ENCODE measurements around the gene RILP.

Gene RILP

DNA sequence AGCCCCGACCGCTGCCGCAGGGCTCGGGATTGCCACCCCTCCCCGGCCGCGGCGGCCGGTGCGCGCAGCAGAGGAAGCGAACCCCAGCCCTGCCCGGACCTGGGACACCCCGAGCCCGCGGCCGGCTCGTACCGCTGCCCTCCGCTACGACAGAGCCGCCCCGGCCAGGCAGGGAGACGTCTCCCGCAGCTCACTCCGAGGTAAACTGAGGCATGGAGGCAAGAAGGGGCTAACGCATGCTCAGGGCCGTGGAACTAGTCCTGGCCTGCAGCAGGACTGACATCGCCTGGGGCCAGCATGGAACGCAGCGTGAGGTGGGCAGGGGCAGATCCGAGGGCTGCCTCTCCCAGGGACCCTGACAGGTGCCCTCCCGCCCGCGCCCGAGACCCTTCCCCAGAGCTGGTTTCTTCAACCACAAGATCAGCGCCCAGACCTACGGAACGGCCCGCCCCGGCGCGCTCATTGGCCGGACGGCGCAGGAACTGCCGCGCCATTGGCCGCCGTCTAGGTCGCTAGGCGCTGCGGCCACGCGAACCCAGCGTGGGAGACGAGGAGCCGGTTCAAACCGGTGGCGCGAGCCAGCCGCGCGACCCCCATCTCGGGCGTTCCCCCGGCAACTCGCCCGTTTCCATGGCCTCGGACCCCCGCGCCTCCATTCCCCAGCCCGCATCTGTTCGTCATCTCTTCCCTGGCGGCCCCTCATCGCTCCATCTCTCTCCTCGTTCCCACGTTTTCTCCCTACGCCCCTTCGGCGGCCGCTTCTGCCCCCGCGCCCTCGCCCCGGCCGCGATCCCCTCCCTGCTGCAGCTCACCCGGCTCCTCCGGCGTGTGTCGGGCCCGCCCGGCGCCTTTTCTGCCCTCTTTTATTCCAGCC lies 21.4 kb downstream of the RILP start, which contains the start of gene SLC43A2:
SLC43A2 (minus strand) TSS at position 853 of the 874 bp plus-strand sequence. CDS start 960 bp downstream, outside the sequence.
- peak; percentile 78 for DNase-seq

DNA sequence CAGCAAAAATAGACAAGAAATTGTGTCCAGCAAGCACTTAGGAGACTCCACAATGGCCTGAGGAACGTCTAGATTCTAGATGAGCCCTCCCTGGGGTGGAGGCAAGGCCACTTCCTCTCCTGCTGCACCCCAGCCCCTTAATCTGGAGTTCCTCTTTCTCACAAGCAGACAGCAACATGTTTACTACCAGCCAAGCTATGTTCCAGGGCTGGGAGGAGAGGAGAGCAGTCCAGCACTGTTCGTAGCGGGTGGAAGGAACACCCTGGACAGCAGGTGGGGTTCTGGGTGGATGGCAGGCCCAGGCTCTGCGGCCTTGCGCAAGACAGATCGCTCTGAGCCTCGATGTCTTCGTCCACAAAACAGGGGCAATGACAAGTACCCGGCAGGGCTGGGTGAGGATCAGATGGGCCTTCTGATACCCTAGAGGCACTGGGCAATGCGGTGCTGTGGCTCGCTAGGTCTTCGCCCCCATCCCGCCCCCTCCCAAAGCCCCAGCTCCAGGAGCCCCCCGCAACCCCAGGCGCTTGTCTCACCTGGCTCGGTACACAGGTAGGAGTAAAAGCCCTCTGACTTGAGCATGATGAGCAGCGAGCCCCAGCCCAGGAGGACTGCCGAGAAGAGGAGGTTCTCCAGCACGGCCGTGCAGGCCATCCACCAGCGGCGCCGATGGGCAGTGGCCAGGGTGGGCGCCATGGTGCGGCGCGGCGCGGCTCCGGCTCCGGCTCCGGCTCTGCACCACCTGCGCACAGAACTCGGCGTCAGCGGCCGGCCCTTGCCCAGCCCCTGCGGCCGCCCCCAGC lies 22.3 kb downstream of the RILP start:
- DNase-seq = no peak

DNA sequence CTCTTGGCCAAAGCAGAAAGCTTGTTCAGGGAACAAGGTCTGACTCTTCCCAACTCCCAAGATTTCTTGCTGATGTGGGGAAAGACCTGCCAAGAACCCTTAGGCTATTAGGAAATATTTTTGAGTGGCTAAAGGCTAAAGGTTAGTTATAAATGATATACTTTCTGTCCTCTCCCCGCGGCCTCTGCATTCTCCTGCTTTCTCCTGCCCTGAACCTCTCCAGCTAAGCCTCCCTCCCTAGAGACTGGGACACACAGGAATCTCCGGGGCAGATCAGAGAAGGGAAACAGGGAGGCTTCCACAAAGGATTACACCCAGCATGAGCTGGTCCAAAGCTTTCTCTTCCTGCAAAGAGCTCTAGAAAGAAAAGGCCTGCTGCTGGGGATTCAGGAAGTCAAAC lies 23.3 kb downstream of the RILP start:
- no peak for DNase-seq

DNA sequence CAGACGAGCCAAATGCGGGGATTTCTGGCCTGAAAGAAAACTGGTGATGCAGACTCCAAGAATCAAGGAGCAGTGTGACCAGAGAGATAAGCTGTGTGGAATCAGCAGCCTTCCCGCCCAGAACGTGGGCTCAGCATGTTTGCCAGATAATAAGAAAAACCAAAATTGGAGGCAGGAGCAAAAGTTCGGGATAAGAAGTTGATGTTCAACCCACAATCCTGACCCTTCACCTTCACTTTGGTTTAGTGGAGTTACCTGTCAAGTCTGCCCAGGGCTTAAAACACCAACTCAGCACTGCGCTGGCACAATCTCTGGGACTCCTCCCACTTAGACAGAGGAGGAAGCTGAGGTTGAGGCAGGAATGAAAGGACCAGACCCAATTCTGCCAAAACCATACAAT lies 24.1 kb downstream of the RILP start:
- no peak for DNase-seq

DNA sequence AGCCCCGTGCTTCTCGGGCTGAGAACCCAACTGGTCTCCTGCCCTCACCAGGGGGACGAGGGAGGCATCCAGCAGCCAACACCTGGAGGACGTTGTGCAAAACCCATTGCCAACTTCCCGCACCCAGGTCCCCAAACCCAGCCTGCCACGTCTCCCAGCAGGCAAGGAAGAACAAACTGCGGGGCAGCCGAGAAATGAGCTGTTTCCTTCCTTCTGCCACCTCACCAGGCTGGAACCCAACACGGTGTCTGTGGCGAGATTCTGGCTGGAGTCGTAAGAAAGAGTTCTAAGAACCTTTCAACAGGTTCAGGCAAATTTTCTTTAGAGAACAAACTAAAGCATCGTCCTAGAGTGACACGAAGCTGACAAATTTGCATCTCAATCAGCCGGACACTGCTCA lies 24.6 kb downstream of the RILP start:
- no peak for DNase-seq

DNA sequence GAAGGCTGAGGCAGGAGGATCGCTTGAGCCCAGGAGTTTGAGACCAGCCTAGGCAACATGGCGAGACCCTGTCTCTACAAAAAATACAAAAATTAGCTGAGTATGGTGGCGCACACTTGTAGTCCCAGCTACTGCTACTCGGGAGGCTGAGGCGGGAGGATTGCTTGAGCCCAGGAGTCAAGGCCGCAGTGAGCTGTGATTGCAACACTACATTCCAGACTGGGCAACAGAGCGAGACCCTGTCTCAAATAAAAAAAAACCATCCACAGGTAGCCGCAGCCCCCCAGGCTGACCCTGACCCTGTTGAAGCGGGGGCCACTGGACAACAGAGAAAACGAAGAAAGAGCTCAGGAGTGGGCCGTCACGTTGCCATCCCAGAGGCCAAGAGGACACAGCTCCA lies 25.0 kb downstream of the RILP start:
- no peak for DNase-seq

DNA sequence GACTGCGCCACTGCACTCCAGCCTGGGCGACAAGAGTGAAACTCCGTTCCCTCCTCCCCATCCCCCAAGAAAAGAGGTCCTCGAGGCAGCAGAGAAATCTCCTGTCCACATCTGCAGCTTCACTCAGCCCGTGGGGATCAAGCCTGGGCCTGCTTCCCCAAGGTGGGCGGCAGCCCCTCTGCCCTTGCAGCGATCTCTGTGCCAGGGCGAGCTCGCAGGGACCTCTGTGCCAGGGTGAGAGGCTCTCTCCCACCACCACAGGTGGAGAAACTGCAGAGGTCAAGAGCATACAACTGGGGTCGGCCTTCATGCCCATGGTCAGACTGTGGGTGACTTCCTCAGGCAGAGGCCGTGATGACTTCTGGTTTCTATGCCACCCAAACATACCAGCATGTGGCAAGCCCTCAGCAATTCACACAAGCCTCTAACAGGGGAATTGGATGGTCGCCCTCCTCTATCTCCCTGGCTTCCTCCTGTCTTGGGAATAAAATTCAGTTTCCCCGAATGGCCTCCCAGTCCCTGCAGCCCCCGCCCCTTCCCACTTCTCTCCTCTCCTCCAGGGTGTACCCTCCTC lies 26.5 kb downstream of the RILP start:
- DNase-seq = no peak

DNA sequence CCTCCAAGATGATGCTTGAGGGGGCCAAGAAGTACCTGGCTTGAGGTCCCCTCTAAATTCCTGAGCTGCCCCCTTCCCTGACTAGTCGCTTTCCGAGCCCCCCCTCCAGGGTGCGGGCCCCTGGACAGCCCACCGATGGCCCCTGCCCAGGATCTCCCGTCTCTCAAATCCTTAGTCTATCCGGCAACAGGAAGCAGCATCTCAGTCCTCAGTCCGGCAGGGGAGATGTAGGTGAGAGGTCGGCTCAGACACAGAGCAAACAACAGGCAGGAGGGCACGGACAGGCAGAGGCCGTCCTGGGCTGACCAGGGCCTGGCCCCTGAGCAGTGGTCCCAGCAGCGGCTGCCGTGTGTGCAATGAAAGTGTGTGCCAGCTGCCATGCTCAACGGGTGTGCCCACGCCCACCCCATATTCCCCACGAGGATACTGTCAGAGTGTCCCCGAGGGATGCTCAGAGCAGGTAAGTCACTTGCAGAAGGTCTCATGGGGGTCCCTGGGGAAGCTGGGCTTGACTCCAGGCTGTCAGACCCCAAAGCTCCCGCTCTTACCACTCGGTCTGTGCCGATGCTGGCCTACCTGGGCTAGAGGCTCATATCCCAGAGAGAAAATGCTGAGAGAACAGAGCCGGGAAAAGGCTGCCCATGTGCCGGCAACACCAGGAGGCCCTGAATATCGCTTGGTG lies 28.3 kb downstream of the RILP start:
- no peak for DNase-seq

DNA sequence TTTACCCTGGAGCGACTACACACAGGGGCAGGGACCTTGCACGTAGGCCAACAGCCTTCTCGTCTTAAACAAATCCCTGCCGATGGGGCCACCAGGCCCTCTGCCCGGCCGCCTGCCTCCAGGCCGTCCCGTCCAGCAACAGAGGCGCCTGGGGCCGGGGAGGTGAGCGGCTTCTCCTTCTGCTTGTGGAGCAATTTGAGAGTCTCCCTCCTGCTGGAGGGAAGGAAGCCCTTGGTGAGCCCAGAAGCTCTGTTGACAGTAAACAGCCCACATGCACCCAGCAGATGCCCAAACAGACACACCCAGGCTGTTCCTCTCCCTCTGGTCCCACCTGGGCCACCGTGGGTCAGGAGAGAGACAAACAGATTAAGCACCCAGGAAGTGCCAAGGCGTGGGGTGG lies 29.2 kb downstream of the RILP start:
- DNase-seq = no peak

DNA sequence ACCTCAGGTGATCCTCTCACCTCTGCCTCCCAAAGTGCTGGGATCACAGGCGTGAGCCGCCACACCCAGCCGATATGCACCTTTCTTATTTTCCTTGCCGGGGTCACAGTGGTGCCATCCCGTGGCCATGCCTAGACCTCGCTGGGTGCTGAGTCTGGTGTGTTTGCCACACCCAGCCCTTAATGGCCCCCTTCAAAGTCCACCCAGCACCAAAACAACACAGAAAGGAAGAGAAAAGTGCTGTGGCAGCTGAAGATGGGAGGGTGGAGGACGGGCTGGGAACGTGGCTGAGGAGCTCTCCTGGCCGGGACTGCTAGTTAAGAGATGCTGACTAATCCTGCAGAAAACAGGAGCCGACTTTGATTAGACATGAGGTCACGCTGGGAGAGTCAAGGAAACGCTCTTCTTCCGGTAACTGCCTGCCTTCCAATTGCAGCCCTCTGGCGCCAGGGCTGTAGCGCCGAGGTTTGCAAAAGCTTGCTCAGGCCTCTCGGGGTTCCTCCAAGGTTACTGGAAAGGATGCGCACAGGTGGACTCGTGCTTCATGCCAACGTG lies 32.0 kb downstream of the RILP start:
- no peak for DNase-seq

DNA sequence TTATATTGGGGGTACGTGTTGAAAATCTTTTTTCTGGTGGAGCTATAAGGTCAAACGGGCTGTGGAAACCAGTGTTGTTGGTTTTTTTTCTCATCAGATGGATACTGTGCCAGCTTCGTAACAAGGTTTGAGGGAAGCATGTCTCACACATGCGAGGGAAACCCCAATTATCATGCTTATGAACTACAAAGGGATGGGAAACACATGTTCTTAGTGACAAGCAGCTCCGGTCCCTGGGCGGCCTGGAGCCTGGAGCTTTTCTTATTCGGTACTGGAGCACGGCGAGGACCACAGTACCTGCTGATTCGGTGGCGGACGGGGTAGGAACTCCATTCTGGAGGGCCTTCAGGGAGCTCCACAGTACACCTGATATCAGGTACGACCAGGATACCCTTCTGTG lies 33.6 kb downstream of the RILP start:
- no peak for DNase-seq

DNA sequence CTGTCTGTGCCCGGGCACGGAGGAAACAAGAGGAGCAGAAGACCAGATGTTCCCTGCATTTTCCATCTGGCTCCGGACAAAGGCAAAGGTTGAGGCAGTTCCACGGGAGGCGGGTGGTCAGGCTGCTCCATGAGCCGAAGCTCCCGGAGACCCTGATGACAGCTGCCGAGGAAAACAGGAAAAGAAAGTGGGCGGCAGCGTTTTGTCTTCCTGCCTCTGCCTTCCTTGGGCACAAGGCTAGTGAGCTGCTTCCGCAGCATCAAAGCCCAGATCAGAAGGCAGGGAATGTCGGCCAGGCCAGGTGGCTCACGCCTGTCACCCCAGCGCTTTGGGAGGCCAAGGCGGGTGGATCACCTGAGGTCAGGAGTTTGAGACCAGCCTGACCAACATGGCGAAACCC lies 37.3 kb downstream of the RILP start:
- no peak for DNase-seq

DNA sequence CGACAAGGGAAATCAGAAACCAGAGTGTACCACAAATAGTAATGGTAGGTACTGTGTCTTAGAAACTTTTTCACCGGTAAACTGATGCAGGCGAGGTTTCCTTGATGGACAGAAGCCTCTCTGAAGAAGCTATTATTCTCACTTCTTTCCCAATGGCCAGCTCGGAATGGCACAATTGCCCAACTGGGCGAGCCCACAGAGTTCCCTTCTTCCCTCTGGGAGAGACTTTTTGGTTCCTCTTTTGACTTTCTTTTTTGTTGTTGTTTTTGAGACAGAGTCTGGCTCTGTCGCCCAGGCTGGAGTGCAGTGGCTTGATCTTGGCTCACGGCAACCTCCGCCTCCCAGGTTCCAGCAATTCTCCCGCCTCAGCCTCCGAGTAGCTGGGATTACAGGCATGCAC lies 38.0 kb downstream of the RILP start:
- DNase-seq = no peak

DNA sequence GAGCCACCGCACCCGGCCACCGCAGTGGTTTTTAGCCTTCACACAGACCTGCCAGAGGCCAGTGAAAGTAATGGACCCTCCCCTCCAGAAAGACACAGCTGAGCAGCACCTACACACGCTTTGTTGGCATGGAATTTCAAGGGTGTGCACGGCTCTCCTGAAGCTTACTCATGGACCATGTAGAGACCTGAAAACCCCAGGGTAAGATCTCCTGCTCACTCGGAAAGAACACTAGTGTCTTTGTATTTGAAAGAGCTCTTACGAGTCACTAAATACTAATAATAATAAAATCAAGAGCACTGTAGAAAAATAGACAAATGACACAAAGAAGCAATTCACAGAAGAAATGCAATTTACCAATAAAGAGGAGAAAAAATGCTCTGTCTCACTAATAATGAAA lies 41.0 kb downstream of the RILP start:
- DNase-seq = no peak

DNA sequence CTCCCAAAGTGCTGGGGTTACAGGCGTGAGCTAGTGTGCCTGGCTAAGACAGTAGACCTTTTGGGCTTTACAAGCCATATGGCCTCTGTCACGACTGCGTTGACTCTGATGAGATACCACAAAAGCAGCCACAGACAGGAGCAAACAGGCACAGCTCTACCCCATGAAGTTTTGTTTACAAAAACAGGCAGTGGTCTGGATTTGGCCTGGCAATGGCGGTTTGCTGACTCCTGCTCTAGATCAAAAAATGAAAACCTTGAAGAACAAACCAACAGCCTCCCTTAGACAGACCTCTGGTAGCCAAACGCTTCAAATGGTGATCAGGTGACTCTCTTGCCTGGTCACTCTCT lies 41.7 kb downstream of the RILP start:
- no peak for DNase-seq

DNA sequence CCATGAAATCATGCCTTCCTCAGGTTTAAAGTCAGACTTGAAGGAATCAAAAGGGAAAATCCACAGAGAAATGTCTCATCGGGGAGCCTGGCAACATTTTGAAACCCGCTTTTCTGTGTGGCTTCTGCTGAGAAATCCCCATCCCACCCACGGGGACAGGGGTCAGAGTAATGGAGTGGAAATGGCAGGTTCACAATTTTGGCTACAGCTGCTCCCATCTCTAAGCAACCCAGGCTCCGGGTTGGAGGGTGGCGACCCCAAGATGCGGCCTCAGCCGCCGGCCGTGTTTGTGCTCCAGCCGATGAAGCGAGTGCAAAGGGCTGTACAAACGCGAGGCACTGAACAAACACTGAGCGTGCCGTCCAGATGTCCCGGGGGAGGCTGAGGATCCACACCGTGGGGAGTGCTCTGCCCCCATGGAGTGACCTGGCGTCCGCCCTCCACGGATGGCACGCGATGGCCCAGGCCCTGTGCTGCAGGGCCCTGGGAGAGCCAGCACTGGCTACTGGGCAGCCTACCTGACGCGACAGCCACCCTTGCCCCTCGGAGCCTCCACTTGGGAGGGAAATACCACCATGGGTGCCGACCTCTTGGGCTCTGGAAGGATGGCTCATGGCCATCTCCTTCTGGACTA lies 43.2 kb downstream of the RILP start:
- DNase-seq = no peak

DNA sequence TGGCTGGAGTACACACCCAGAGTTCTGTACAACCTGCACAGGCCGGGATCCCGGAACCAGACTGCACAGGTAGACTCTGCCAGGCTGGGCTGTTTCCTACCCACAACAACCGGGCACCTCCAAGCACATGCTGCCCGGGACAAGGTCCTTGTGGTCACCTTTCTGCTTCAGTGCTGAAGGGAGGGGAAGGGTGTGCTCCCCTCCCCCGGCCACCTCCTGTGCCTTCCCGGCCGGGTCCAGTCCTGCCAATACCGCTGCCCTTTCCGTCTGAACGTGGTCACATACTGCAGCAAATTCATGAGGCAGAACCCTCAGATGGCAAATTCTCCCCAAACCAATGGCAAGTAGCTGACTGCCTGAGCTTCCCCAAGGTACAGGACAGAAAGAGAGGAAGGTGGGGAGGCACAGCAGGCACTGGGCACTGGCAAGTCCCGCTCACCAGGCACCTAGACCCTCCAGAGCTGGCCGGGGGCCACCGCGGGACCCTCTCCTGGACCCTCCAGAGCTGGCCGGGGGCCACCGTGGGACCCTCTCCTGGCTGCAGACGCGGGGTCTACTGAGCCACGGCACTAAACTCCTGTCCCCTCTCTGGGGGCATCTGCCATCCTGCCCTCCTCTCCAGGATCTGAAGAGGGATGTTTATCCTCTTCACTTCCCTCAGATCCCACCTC lies 43.9 kb downstream of the RILP start:
- DNase-seq = no peak

DNA sequence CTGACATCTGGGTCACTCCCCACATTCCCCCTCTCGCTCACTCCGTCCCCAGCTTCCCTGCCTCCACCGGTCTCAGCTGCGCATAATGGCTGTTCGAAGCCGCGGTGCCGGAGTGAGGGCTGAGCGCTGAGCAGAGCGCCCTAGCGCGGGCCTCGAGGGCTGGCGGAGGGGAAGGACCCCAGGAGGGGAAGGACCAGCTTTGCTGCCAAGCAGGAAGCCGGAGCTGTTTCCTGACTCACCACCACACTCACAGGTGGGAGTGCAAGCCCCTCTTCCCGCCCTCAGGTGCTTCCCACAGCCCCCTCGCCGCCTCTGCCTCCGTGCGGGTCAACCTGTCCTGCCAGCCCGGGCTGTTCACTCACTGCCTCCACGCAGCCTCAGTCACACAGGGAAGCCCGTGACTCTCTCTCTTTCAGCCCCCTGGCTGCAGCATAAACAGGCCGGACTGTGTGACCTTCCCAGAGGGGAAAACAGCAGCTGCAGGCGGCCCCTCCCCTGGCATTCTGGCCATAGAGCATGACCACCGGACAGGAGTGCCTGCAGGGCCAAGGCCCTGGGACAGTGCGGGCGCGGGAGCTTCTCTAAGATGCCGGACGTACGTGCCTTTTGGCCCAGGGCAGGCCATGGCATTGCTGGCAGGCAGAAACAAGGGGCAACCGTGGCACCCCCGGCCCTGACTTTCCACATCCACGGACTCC lies 44.7 kb downstream of the RILP start:
- no peak for DNase-seq

DNA sequence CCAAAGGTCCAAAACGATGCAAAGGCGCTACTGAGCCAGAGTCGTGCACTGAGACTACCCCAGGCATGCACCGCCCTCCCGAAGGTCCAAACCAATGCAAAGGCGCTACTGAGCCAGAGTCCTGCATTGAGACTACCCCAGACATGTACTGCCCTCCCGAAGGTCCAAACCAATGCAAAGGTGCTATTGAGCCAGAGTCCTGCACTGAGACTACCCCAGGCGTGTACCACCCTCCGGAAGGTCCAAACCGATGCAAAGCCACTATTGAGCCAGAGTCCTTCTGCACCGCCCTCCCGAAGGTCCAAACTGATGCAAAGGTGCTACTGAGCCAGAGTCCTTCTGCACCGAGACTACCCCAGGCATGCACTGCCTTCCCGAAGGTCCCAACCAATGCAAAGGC lies 48.1 kb downstream of the RILP start:
- DNase-seq = no peak

DNA sequence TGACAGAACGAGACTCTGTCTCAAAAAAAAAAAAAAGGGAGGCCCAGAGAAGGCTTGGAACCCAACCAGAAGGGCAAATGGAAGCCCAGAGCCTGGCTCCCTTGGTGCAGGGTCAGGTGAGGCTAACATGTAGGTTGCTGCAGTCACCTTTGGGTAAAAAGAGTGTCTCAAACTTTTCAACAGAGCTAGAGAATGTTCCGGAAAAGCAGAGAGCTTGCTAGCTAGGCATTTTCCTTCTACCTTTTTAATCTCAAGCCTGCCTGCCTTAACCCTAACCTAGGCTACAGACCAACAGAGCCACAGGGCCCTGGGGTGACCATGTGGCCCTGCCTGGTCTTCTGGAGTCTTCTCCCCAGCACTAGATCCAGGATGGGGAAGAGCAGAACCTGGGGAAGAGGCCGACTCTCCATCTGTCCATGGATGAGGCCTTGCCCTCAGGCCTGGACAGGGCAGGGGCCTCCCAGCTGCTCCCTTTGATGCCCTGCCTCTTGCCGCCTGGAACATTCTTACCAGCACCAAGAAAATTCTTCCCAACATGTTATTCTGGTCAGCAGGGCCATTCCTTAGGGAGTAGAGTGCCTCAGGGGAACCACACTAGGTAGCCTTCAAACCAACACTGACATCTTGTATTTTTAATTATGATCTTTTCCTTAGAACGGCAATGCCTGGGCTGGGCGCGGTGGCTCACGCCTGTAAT lies 51.1 kb downstream of the RILP start:
- no peak for DNase-seq
